NCI-H2029 (cell line): Measurements from ENCODE around the gene TGM5.
A peak's percentile ranks its signal among the peaks of the same experiment; 100 is the strongest.
"Not testable (repeated sequence)": the region's sequence is repeated elsewhere in the genome, so short reads cannot be mapped to it uniquely, and the experiment has no call there.

Source experiments
- DNase-seq: peaks from one replicate; lab custom pipeline; 2025; lab: John Stamatoyannopoulos, UW

The TGM5 gene

GRCh38 chr15:43266834-43267233, at the start of gene TGM5:
TSS of gene TGM5 (minus strand) at chr15:43266928. CDS start at chr15:43266849, 79 bp downstream.
- DNase-seq: no peak

DNA sequence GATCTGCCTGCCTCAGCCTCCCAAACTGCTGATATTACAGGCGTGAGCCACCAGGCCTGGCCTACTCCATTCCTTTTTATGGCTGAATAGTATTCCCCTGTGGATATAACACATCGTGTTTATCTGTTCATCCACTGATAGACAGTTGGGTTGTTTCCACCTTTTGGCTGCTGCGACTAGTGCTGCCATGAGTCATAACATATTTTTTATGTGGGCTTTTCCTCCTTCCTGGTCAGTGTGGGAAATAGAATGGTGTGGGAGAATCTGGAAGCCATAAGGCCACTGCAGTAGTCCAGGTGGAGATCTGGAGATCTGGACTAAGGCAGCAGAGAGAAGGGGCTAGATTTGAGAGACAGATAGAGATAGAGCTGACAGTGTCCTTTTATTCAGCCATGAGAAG, 47.4 kb upstream of the TGM5 start:
- no peak for DNase-seq

- no peak for DNase-seq
Observed at GRCh38 chr15:43312378-43312777, 45.6 kb upstream of the TGM5 start.

- DNase-seq: no peak
Observed at GRCh38 chr15:43302205-43302817, 35.6 kb upstream of the TGM5 start, which contains the start of gene TGM7. TSS of gene TGM7 (minus strand) at chr15:43302255.

- DNase-seq: no peak
Observed at GRCh38 chr15:43299884-43300283, 33.2 kb upstream of the TGM5 start.

DNA sequence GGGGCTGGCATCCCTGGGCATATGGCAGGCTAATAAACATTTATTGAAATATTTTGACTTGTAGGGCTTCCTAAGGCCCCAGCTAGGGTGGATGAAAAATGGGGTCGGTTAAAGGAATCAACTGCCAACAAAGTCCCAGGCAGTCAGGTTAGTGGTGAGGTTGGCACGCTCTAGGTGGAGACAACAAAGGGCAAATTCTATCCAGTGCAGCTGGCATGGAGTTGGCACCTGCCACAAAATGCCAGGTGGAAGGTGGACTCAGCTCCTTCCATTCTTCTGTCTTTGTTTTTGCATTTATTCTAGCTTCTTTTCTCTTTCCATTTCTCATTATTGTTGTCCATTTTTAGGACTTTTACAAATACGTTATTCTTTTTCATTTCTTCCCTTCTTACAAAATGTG, 32.7 kb upstream of the TGM5 start:
- DNase-seq: no peak

DNA sequence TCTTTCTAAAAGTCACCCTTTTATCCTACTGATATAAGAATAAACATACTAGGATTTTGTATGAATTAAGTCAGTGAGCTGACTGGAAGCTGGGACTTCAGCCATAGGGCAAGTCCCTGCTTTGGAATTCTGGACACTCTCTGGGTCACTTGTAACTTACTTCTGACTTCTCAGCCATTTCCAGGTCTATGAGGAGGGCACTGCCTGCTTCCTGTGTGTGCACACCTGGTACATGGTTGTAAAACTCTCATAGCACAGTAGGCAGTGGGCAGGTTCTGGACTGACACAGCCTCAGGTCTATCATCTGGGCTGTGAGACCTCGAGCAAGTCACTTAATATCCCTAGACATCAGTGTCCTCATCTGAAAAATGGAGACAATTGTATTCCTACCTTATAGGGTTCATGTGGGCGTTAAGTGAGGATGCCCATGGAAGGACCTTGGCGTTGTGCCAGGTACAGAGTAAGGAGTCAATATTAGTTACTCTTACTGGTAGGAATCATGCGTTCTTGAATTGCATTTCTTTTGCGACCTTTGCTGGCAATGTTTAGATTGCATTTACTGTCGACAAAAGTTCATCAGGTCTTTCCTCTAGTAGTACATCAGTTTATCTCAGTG, 27.5 kb upstream of the TGM5 start:
- DNase-seq: no peak

DNA sequence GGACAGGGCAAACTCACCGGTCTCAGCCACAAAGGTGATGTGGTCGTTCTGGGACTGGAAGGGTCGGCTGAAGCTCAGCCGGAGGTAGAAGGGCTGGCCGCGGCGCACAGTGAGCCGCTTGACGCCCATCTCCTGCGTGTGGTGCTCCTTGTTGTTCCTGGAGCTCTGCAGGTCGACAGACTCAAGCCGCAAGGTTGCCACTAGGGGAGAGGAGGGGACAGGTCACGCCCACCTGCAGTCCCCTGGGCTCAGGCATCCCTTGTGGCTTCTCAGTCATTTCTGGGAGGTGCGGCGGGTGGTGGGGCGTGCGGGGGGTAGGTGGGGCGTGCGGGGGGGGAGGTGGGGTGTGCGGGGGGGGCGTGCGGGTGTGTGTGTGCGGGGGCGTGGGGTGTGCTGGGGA, 26.7 kb upstream of the TGM5 start:
- no peak for DNase-seq

DNA sequence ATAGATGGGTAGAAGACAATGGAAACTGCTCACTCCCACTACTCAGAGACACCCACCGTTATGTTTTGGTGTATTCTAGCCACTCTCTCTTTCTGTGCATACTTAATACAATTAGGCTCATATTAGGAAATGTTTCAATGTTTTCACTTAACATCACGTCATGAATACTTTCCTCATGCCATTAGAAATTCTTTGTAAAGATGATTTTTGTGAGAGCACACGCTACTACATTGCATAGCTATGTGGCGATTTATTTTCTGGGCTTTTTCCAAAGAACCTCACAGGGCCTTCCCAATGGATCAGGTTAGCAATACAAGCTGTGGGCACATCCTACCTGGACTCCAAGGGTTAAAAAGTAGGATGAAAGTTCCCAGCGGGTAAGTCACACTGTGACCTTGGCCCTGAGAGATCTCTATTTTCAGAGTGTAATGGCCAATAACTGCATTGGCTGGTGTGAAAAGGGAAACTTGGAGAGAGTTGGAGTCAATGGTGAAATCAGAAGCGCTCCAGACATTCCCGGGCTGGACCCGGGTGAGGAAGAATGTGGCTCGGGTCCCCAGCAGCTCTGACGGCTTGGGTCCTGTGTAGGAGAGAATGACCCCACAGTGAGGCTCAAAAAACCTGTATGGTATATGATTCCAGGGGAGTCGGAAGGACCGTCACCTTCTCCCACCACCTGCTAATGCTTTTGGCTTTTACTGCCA, 25.8 kb upstream of the TGM5 start:
- no peak for DNase-seq

- not testable (repeated sequence) for DNase-seq
Observed at GRCh38 chr15:43289656-43290055, 22.9 kb upstream of the TGM5 start.

DNA sequence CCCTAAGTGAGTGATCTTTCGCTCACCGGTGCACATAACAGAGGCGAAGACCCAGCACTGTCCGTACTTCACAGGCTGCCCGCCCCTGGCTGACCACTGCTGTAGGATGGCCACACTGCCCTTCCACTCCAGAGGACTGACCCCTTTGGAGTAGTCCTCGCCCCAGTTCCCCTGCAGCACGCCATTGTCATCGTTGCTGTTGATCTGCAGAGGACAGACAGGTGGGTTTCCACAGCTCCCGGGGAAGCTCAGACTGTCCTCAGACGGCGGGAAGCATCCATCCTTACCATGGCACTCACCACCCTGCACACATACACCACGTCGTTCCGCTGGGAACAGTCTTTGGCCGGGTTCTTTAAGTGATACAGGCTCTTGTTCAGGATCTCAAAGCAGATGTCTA, 20.5 kb upstream of the TGM5 start:
- no peak for DNase-seq

GRCh38 chr15:43286074-43286473, 19.3 kb upstream of the TGM5 start:
- DNase-seq: no peak

DNA sequence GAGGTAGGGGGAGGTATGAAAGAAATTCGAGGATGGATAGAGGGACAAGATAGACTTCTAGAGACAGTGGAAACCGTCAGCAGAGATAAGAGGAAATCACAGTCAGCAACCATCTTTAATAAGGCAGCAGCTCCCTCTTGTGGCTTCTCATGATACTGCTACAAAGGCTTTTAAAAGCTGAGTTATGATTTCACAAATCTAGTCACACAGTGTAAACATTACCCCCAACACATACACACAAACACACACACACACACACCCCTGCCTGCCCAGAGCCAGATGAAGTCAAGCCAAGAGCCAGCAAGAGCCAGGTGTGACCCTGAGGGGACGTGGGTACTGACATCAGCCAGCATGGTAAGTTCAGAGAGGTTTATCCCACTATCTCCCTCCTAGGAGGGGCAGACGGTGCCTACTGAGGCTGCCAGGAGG, 18.9 kb upstream of the TGM5 start:
- DNase-seq: peak; percentile 31

- DNase-seq: no peak
Observed at GRCh38 chr15:43283526-43283925, 16.8 kb upstream of the TGM5 start.

DNA sequence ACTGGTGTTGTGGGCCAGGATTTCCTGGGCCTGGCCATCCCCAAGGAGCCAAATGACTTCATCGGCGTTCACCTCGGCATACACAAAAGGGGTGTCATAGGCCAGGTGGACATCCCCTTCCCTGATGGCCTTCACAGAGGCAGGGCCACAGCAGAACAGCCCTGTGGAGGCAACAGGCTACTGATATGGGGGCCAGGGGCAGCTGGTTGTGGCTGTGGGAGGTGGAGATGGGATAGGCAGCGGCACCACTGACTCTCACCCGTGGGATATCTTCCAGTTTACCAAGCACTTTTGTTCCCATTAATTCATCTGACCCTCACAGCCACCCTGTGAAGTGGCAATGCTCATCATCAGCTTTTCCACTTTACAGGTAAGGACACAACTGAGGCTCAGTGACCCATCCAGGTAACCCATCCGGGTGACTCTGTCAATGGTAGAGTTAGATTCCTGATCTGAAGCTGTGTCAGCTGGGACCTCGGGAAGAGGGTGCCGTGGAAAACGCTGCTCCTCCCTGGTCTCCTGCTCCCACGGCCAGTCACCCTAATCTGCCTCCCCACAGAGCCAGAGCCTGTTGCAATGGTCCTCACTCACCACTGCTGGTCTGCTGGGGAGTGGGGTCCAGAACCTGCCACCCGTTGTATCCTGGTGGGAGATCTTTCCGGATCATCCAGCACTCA, 15.3 kb upstream of the TGM5 start:
- DNase-seq: no peak

DNA sequence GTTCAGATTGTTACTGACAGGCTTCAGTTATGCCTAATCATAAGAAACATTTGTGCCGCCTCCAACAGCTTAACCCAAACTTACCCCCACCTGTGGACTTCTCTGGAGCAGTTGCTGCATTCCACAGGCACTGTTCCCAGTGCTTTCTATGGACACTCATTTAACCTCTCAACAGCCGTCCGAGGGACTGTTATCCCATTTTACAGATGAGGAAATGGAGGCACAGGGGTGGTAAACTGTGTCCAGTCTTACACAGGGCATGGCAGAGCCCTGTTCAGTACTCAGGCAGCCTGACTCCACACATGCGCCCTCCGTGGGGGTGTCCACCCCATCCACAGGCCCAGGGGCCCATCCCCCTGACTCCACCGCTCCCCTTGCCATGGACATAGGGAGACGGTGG, 14.3 kb upstream of the TGM5 start:
- DNase-seq: no peak

- DNase-seq: no peak
Observed at GRCh38 chr15:43279496-43279895, 12.8 kb upstream of the TGM5 start.

DNA sequence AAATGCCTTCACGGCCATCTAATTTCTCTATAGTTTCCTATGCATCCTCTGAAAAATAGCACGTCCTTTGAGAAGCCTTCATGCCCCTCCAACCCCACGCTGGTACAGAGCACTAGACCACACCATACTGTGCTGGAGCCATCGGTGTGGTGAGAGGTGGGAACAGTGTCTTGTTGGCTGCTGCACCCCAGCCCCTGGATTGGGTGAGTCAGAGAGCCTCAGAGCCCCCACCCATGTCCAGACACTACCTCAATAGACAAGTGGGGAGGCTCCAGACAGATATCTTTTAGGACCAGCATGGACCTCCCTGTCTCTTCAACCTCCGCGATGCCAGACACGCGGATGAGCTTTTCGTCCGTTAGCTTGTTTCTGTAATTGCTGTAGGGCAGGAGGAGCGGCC, 12.1 kb upstream of the TGM5 start:
- DNase-seq: no peak

- no peak for DNase-seq
Observed at GRCh38 chr15:43277901-43278300, 11.2 kb upstream of the TGM5 start.

DNA sequence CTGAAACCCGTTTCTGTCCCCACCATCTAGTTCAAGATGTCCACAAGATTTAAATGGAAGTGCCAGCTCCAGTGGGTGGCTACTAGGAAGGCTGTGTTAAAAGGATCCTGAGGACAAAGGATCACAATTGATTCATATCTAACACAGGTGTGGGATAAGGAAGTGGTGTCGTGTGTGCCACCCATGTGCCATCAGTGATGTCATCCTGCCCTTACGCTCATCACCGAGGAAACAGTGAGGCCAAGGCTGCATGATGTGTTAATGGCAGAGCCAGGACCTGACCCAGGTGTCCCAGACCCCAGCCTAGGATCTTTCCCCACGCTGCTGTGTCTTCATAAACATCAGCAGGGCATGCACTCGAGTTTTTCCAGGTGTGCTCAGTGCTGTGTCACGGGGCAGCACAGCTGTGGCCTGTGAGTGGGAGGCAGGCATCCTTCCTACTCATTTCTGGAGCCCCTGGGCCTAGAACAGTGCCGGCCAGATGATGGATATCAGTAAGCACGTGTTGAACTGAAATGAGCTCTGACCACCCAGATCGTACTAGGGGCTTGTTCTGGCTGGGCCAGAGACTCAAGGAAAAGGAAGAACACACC, 10.6 kb upstream of the TGM5 start:
- DNase-seq: no peak

- no peak for DNase-seq
Observed at GRCh38 chr15:43276563-43277200, 10.0 kb upstream of the TGM5 start.
